Mammary microvascular endothelial cell (primary cell): Measurements from ENCODE around the gene CEACAM20. TPM values are rescaled to one million over a fixed set of nuclear protein-coding genes. Genes with fewer than 3 reads are reported as not detected.

Experiments used
- total RNA-seq: library from RNA; depleted of rRNA; stranded (reverse); fragments of >200 nt; gene quantifications from 2 replicates; pipeline ENCODE4 v1.2.3, GENCODE V29; 2015

Gene CEACAM20
- total RNA-seq = not detected in 2 replicates

GRCh38 chr19:44529536-44529935 lies at the start of gene CEACAM20:
Gene CEACAM20, minus strand, starts transcription at chr19:44529675. Its CDS starts 166 bp downstream, at chr19:44529509.

GRCh38 chr19:44499962-44500949 lies 29.2 kb downstream of the CEACAM20 start, which contains the start of gene ZNF180:
Gene ZNF180, minus strand, starts transcription at chr19:44500522. Its CDS starts 3,188 bp downstream, at chr19:44497334.

Other genes with a start within 250 kb of the CEACAM20 start
- 0.47 and 0.69 TPM in 2 replicates for gene ZNF235, start 224.7 kb downstream of the CEACAM20 start, total RNA-seq
- 2.1 and 2.4 TPM in 2 replicates for gene ZNF112, start 173.0 kb downstream of the CEACAM20 start, total RNA-seq
- 1.8 and 2.4 TPM in 2 replicates for gene ZNF285, start 128.1 kb downstream of the CEACAM20 start, total RNA-seq
- gene ZNF229, start 81.2 kb downstream of the CEACAM20 start, total RNA-seq = 2.4 and 2.8 TPM in 2 replicates
- gene ZNF180, start 29.2 kb downstream of the CEACAM20 start, total RNA-seq = 5.4 and 8.2 TPM in 2 replicates
- gene IGSF23, start 83.9 kb upstream of the CEACAM20 start, total RNA-seq = 1.2 and 1.3 TPM in 2 replicates
- gene PVR, start 114.2 kb upstream of the CEACAM20 start, total RNA-seq = 270 and 307 TPM in 2 replicates
- 3.9 and 5.1 TPM in 2 replicates for gene CEACAM19, start 141.8 kb upstream of the CEACAM20 start, total RNA-seq
- not detected in 2 replicates for gene CEACAM16, start 169.5 kb upstream of the CEACAM20 start, total RNA-seq
- gene BCL3, start 219.0 kb upstream of the CEACAM20 start, total RNA-seq = 23.0 and 27.9 TPM in 2 replicates
- not detected in 2 replicates for gene CBLC, start 248.2 kb upstream of the CEACAM20 start, total RNA-seq